ENCODE results near the gene SULT1C2. TPM values are rescaled to one million over a fixed set of nuclear protein-coding genes. Genes with fewer than 3 reads are reported as not detected.

The SULT1C2 gene
- total RNA-seq, 1 donor = 0.36 TPM

DNA sequence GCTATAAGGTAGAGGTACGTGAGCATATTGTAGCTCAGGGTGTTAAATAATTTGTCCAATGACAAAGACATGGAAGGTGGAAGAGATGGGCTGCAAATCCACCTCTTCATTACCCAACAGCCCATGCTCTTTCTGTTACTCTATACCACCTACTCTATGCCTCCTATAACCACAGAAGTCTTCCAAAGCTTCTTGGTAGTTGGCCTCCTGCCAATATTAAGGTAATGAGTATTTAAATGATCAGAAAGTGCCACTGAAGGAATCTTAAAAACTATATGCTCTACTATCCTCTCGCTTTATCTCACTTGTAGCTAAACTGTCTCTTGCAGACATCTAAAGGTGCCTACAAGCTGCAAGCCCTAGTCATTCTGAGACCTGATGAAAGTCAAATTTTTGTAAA is 41.1 kb downstream of the SULT1C2 start:
- H3K79me2 ChIP-seq (ENCODE audit: insufficient read depth, low read length) = no peaks in the 10 kb centered on the region
- peaks cover 8% of the 10 kb centered on the region for H3K4me1 ChIP-seq (ENCODE audit: insufficient read depth, low read length)
- H3K27me3 ChIP-seq (ENCODE audit: insufficient read depth, low read length) = no peaks in the 10 kb centered on the region
- no peak overlapping the region for H3K27ac ChIP-seq (ENCODE audit: low read depth, low read length)
- no peaks in the 10 kb centered on the region for H3K9me3 ChIP-seq (ENCODE audit: low read depth, low read length)
- DNase-seq (ENCODE audit: insufficient read length, low spot score, missing footprints) = no peak
- no peak overlapping the region for H2AFZ ChIP-seq (ENCODE audit: low read length)
- no peak overlapping the region for H3K4me2 ChIP-seq (ENCODE audit: insufficient read depth, low read length)
- H3K36me3 ChIP-seq (ENCODE audit: insufficient read depth, low read length) = no peaks in the 10 kb centered on the region
- TF ChIP-seq, protein P1, sequence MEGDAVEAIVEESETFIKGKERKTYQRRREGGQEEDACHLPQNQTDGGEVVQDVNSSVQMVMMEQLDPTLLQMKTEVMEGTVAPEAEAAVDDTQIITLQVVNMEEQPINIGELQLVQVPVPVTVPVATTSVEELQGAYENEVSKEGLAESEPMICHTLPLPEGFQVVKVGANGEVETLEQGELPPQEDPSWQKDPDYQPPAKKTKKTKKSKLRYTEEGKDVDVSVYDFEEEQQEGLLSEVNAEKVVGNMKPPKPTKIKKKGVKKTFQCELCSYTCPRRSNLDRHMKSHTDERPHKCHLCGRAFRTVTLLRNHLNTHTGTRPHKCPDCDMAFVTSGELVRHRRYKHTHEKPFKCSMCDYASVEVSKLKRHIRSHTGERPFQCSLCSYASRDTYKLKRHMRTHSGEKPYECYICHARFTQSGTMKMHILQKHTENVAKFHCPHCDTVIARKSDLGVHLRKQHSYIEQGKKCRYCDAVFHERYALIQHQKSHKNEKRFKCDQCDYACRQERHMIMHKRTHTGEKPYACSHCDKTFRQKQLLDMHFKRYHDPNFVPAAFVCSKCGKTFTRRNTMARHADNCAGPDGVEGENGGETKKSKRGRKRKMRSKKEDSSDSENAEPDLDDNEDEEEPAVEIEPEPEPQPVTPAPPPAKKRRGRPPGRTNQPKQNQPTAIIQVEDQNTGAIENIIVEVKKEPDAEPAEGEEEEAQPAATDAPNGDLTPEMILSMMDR (IDR thresholded peaks at IDR 0.05; ENCODE audit: extremely low read depth, low read depth, low read length) = no peak
- H3K4me3 ChIP-seq (ENCODE audit: insufficient read depth, low read length) = no peak overlapping the region
- H4K20me1 ChIP-seq (ENCODE audit: insufficient read depth, low read length) = no peaks in the 10 kb centered on the region

- Histone ChIP-seq H3K4me2 (ENCODE audit: insufficient read depth, low read length) (no peak overlapping the region), H3K36me3 (ENCODE audit: insufficient read depth, low read length) (no peaks in the 10 kb centered on the region), H4K20me1 (ENCODE audit: insufficient read depth, low read length) (no peaks in the 10 kb centered on the region), H2AFZ (ENCODE audit: low read length) (peak overlapping the region; percentile 13), H3K4me1 (ENCODE audit: insufficient read depth, low read length) (no peaks in the 10 kb centered on the region), H3K4me3 (ENCODE audit: insufficient read depth, low read length) (no peak overlapping the region), H3K27me3 (ENCODE audit: insufficient read depth, low read length) (no peaks in the 10 kb centered on the region), H3K27ac (ENCODE audit: low read depth, low read length) (no peak overlapping the region), H3K9me3 (ENCODE audit: low read depth, low read length) (no peaks in the 10 kb centered on the region), H3K79me2 (ENCODE audit: insufficient read depth, low read length) (no peaks in the 10 kb centered on the region)
- TF ChIP-seq, protein P1 (IDR thresholded peaks at IDR 0.05; ENCODE audit: extremely low read depth, low read depth, low read length) = no peak
- peak; percentile 39 for DNase-seq (ENCODE audit: insufficient read length, low spot score, missing footprints)
These were observed 42.3 kb downstream of the SULT1C2 start for GRCh38 chr2:108330979-108331378.

- TF ChIP-seq, protein P1 (IDR thresholded peaks at IDR 0.05; ENCODE audit: extremely low read depth, low read depth, low read length) = no peak
- Histone ChIP-seq H3K36me3 (ENCODE audit: insufficient read depth, low read length) (no peaks in the 10 kb centered on the region), H3K27ac (ENCODE audit: low read depth, low read length) (no peak overlapping the region), H3K79me2 (ENCODE audit: insufficient read depth, low read length) (no peaks in the 10 kb centered on the region), H2AFZ (ENCODE audit: low read length) (no peak overlapping the region), H3K4me1 (ENCODE audit: insufficient read depth, low read length) (no peaks in the 10 kb centered on the region), H3K4me2 (ENCODE audit: insufficient read depth, low read length) (no peak overlapping the region), H3K9me3 (ENCODE audit: low read depth, low read length) (no peaks in the 10 kb centered on the region), H3K27me3 (ENCODE audit: insufficient read depth, low read length) (no peaks in the 10 kb centered on the region), H3K4me3 (ENCODE audit: insufficient read depth, low read length) (no peak overlapping the region), H4K20me1 (ENCODE audit: insufficient read depth, low read length) (no peaks in the 10 kb centered on the region)
- DNase-seq (ENCODE audit: insufficient read length, low spot score, missing footprints) = no peak
These were observed 57.3 kb downstream of the SULT1C2 start for GRCh38 chr2:108345951-108346350.

DNA sequence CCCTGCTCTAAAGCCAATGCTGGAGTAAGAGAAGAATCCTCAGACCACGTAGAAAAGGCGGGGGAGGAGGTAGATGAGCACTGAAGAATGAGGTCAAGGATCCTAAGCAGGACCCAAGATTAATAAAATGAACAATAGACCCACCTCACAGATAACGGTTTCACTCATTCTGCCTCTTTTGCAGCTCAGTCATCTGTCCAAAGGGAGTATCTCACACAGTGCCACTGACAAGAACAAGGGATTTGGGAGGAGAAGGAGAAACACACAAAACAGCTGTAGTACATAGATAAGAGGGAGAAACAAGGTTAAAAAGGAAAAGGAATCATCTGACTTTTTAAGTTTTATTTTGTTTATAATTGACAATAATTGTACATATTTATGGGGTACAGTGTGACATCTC is 58.1 kb downstream of the SULT1C2 start:
- Histone ChIP-seq H3K27me3 (ENCODE audit: insufficient read depth, low read length) (no peaks in the 10 kb centered on the region), H3K4me2 (ENCODE audit: insufficient read depth, low read length) (no peak overlapping the region), H4K20me1 (ENCODE audit: insufficient read depth, low read length) (no peaks in the 10 kb centered on the region), H3K9me3 (ENCODE audit: low read depth, low read length) (no peaks in the 10 kb centered on the region), H3K4me3 (ENCODE audit: insufficient read depth, low read length) (no peak overlapping the region), H3K27ac (ENCODE audit: low read depth, low read length) (no peak overlapping the region), H3K79me2 (ENCODE audit: insufficient read depth, low read length) (no peaks in the 10 kb centered on the region), H3K4me1 (ENCODE audit: insufficient read depth, low read length) (no peaks in the 10 kb centered on the region), H2AFZ (ENCODE audit: low read length) (no peak overlapping the region), H3K36me3 (ENCODE audit: insufficient read depth, low read length) (no peaks in the 10 kb centered on the region)
- TF ChIP-seq, protein P1 (IDR thresholded peaks at IDR 0.05; ENCODE audit: extremely low read depth, low read depth, low read length) = no peak
- DNase-seq (ENCODE audit: insufficient read length, low spot score, missing footprints) = no peak
